Tibial nerve (tissue), 4 donors: Measurements from ENCODE around the gene STRIT1.

Experiments used
- EP300 ChIP-seq, 2 donors: sonication (generic); formaldehyde crosslinking; IDR thresholded peaks; one replicate each; pipeline ENCODE4 v1.6.1; 2017; ENCODE audit warnings: antibody characterized with exemption in 2 of 2, mild to moderate bottlenecking in 1 of 2
- POLR2A ChIP-seq, 2 donors: fragments of 450-650 bp; IDR thresholded peaks; one replicate each; pipeline ENCODE4 v1.6.1; 2017; ENCODE audit warnings: antibody characterized with exemption in 2 of 2, mild to moderate bottlenecking in 2 of 2, moderate library complexity in 2 of 2
- TF ChIP-seq, protein P1 (sequence below), 5 experiments: fragments of 200-600 bp in 3 of 5; fragments of 450-650 bp in 2 of 5; sonication (generic) in 3 of 5; IDR thresholded peaks; one replicate each; pipeline ENCODE4 v1.5.1; 2016 to 2019; ENCODE audit warnings: antibody characterized with exemption in 5 of 5, mild to moderate bottlenecking in 3 of 5, moderate library complexity in 2 of 5

- TF ChIP-seq, protein P1, sequence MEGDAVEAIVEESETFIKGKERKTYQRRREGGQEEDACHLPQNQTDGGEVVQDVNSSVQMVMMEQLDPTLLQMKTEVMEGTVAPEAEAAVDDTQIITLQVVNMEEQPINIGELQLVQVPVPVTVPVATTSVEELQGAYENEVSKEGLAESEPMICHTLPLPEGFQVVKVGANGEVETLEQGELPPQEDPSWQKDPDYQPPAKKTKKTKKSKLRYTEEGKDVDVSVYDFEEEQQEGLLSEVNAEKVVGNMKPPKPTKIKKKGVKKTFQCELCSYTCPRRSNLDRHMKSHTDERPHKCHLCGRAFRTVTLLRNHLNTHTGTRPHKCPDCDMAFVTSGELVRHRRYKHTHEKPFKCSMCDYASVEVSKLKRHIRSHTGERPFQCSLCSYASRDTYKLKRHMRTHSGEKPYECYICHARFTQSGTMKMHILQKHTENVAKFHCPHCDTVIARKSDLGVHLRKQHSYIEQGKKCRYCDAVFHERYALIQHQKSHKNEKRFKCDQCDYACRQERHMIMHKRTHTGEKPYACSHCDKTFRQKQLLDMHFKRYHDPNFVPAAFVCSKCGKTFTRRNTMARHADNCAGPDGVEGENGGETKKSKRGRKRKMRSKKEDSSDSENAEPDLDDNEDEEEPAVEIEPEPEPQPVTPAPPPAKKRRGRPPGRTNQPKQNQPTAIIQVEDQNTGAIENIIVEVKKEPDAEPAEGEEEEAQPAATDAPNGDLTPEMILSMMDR (IDR thresholded peaks at IDR 0.05) = no peak
- no peak for TF ChIP-seq POLR2A (IDR thresholded peaks at IDR 0.05)
- TF ChIP-seq EP300 (IDR thresholded peaks at IDR 0.05) = no peak
These were observed 42.4 kb upstream of the STRIT1 start for GRCh38 chr3:155335724-155336354.
